Measurements from ENCODE around the gene VPS33B.

Gene VPS33B

DNA sequence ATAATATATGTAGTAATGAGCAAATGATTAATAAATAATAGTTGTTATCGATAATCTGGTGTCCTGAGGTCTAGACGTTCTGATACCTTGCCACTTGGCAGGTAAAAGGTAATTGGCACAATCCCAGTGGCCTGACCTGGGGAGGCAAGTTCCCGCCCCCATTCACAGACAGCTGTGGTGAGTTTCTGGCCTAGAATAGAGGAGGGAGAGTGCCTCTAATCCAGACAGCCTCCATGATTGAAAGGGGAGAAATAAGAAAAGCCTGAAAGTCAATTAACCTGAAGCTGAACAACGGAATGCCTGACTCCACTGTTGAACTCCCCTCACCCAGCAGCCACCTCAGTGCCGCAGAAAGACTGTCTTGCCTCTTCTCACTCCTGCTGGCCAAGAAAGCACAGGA is 39.6 kb upstream of the VPS33B start:
- TF ChIP-seq, protein P1, sequence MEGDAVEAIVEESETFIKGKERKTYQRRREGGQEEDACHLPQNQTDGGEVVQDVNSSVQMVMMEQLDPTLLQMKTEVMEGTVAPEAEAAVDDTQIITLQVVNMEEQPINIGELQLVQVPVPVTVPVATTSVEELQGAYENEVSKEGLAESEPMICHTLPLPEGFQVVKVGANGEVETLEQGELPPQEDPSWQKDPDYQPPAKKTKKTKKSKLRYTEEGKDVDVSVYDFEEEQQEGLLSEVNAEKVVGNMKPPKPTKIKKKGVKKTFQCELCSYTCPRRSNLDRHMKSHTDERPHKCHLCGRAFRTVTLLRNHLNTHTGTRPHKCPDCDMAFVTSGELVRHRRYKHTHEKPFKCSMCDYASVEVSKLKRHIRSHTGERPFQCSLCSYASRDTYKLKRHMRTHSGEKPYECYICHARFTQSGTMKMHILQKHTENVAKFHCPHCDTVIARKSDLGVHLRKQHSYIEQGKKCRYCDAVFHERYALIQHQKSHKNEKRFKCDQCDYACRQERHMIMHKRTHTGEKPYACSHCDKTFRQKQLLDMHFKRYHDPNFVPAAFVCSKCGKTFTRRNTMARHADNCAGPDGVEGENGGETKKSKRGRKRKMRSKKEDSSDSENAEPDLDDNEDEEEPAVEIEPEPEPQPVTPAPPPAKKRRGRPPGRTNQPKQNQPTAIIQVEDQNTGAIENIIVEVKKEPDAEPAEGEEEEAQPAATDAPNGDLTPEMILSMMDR (IDR thresholded peaks at IDR 0.05) = no peak
- no peak overlapping the region for H3K27ac ChIP-seq

DNA sequence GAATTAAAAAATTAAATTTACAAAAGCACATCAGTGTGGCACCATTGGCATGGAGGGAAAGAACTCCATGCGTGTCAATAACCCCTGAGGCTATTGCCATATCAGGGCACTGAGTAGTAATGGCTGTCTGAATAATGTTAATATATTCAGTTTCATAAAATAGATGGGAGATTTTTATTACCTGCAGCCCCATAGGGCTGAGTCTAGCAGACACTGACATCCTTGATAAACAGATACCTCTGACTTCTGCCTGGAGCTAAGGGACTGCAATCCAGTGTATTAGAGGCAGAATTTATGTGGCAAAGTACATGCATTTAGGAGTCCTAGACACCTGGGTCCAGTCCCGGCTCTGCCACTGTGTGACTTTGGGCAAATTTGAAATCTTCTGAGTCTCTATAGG is 38.8 kb upstream of the VPS33B start:
- no peak overlapping the region for H3K27ac ChIP-seq
- TF ChIP-seq, protein P1 (IDR thresholded peaks at IDR 0.05) = no peak
- no peak for TF ChIP-seq ZFX (IDR thresholded peaks at IDR 0.05; ENCODE audit: borderline replicate concordance)

DNA sequence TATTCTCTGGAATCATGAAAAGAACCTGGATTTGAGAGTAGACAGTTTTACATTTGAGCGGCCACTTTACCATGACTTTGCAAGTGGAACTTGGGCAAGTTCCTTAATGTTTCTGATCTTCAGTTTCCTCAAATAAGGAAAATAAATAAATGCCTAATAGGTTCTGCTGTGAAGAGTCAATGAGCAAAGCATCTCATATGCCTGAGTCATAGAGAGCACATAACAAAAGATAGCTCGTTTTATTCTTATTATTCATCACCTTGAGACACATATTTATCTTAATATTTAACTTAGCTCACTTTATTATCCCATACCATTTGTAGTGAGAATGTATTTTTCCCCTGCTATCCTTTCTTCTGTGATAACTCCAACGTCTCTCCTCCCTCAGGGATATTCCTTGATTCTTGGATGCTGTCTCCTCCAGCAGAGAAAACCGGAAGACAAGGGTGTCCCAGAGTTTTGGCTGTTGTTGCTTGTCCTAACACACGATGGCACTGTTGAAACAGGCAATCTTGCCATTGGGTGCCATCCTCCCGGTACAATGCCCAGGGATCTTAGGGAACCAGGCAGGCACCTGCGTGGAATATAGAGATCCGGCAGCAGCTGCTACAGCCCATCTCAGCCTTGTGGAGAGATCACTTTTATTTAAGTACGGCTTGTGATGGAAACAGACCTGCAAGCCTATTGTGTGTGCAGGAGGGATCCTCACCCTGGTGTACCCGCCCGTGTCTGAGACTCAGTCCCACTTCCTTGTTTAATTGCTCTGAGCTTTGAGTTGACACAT is 33.3 kb upstream of the VPS33B start:
- no peak overlapping the region for H3K27ac ChIP-seq

DNA sequence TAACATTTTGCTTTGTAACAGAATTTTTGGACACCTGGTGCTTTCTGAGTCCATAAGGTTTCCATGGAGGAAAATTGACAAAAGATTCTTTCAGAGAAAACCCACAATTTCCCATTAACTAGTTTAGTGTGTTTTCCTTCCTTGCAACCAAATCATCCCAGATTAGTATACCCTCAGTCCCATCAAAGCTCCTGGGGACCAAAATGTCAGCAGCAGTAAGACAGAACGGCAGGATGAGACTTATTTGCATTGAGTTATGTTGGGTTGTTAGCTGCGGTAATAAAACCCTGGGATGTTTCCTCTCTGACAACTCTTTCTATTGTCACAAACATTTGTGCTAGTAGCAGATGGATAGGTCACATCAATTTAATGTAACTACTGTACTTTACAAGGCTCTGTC is 32.4 kb upstream of the VPS33B start:
- TF ChIP-seq, protein P1 (IDR thresholded peaks at IDR 0.05) = no peak
- TF ChIP-seq ZFX (IDR thresholded peaks at IDR 0.05; ENCODE audit: borderline replicate concordance) = no peak
- H3K27ac ChIP-seq = no peak overlapping the region

More for the DNA sequence above, 33.3 kb upstream of the VPS33B start:
- TF ChIP-seq, protein P1 (IDR thresholded peaks at IDR 0.05) = peak; percentile 85
- no peak for TF ChIP-seq ZFX (IDR thresholded peaks at IDR 0.05; ENCODE audit: borderline replicate concordance)

DNA sequence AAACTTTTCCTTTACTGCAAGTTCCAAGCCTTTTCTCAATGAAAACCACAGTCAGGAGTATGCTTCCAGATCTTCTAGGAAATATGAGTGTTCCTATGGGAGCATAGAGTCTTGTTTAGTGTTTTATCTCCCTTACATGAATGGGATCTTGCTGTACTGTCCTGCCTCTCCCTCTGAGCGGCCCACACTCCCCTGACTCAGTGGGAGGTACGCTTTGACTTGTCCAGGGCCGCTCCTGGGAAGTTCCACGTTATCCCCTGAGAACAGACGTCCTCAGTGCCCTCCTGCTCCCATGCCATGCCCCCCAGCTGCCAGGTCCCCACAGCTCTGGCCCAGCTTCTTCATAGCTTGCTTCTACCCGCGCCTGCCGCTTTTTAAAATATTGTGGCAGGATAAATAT is 28.9 kb upstream of the VPS33B start:
- TF ChIP-seq ZFX (IDR thresholded peaks at IDR 0.05; ENCODE audit: borderline replicate concordance) = no peak
- TF ChIP-seq, protein P1 (IDR thresholded peaks at IDR 0.05) = no peak

DNA sequence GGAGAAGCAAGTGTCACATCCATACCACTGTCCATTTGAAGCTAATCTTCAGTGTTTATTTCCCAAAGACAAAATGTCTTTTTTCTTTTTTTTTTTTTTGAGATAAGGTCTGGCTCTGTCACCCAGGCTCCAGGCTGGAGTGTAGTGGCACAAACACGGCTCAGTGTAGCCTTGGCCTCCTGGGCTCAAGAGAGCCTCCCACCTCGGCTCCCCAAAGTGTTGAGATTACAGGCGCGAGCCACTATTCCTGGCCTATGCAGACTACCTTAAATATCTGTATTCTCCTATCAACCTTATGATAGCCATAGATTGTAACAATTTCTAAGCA is 27.7 kb upstream of the VPS33B start:
- TF ChIP-seq ZFX (IDR thresholded peaks at IDR 0.05; ENCODE audit: borderline replicate concordance) = no peak
- TF ChIP-seq, protein P1 (IDR thresholded peaks at IDR 0.05) = peak; percentile 44
- no peak overlapping the region for H3K27ac ChIP-seq

More for the DNA sequence above, 28.9 kb upstream of the VPS33B start:
- no peak overlapping the region for H3K27ac ChIP-seq

DNA sequence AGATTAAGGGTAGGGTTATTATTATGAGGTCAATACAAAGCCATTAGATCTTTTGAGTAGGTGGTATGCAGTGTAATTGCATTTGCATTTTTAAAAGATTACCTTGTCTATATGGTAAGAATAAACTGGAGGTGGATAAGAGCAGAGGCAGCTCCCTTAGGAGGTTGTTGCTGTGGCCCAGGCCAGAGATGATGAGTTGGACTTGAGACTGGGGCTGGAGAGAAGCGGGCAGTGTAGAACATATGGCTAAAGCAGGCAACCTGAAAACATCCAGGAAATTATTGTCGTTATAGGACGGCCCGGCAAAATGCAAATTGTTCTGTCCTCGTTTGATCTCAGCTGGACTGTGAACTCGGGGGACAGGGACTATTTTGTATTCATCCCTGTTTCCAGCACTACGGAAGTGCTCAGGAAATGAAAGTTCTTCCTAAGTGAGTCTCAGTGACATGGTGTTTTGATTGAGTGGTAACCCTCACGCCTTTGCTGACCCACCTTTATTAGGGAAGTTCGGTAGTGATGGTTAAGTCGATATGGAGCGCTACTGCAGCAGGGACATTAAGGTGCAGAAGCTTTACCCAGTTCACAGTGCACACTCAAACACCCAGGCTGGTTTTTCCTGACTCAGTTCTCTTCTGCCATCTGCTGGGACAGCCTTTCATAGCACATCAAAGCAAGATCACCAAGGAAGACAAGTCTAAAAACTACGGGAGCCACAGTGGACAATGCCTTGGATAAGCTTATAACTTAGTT is 27.2 kb upstream of the VPS33B start:
- TF ChIP-seq, protein P1 (IDR thresholded peaks at IDR 0.05) = peak; percentile 79
- no peak for TF ChIP-seq ZFX (IDR thresholded peaks at IDR 0.05; ENCODE audit: borderline replicate concordance)
- H3K27ac ChIP-seq = no peak overlapping the region

Measured in 22Rv1 (cell line).